SK-N-SH (cell line): ENCODE data around the gene PRIM1.

Experiments
- NFIC ChIP-seq: IDR thresholded peaks from 2 replicates; pipeline ENCODE4 v1.4.0; 2012; ENCODE audit warnings: borderline replicate concordance
- NRF1 ChIP-seq: IDR thresholded peaks from 2 replicates; pipeline ENCODE4 v1.6.1; 2012; ENCODE audit warnings: low read depth, mild to moderate bottlenecking, low read length
- POLR2AphosphoS5 ChIP-seq: IDR thresholded peaks from 2 replicates; pipeline ENCODE4 v1.6.1; 2012; ENCODE audit warnings: low read depth, low read length
- RCOR1 ChIP-seq: fragments of 150-350 bp; IDR thresholded peaks from 2 replicates; pipeline ENCODE4 v1.6.1; 2017; ENCODE audit warnings: antibody characterized with exemption, low read length
- SMC3 ChIP-seq: IDR thresholded peaks from 2 replicates; pipeline ENCODE4 v1.6.1; 2012; ENCODE audit warnings: low read depth, low read length, improper control_type of control experiment
- TF ChIP-seq, protein P1 (sequence below): fragments of 200-600 bp; sonication (generic); IDR thresholded peaks from 2 replicates; pipeline ENCODE4 v1.6.1; 2017; ENCODE audit warnings: antibody characterized with exemption, mild to moderate bottlenecking, moderate library complexity
- TF ChIP-seq, protein P2 (sequence below): IDR thresholded peaks from 2 replicates; pipeline ENCODE4 v1.6.1; 2012; ENCODE audit warnings: mild to moderate bottlenecking, low read depth, low read length, moderate library complexity

DNA sequence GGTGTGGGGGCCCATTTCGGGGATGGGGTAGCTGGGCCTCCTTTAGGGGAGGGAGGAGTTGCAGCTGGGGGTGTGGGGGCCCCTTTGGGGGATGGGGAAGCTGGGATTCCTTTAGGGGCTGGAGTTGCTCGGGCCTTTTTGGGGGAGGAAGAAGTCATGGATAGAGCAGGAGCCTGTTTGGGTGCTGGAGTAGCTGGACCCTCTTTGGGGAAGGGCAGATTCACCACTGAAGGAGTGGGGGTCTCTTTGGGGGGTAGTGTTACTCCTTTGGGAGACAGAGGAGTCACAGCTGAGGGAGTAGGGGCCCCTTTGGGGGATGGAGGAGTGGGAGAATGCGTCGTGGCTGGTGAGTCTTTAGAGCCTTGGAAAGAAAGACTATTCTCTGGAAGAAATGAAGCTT is 33.5 kb downstream of the PRIM1 start:
- TF ChIP-seq NRF1 (no peak), POLR2AphosphoS5 (no peak), SMC3 (no peak), RCOR1 (no peak), NFIC (no peak)
- TF ChIP-seq, protein P1, sequence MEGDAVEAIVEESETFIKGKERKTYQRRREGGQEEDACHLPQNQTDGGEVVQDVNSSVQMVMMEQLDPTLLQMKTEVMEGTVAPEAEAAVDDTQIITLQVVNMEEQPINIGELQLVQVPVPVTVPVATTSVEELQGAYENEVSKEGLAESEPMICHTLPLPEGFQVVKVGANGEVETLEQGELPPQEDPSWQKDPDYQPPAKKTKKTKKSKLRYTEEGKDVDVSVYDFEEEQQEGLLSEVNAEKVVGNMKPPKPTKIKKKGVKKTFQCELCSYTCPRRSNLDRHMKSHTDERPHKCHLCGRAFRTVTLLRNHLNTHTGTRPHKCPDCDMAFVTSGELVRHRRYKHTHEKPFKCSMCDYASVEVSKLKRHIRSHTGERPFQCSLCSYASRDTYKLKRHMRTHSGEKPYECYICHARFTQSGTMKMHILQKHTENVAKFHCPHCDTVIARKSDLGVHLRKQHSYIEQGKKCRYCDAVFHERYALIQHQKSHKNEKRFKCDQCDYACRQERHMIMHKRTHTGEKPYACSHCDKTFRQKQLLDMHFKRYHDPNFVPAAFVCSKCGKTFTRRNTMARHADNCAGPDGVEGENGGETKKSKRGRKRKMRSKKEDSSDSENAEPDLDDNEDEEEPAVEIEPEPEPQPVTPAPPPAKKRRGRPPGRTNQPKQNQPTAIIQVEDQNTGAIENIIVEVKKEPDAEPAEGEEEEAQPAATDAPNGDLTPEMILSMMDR = no peak
- TF ChIP-seq, protein P2, sequence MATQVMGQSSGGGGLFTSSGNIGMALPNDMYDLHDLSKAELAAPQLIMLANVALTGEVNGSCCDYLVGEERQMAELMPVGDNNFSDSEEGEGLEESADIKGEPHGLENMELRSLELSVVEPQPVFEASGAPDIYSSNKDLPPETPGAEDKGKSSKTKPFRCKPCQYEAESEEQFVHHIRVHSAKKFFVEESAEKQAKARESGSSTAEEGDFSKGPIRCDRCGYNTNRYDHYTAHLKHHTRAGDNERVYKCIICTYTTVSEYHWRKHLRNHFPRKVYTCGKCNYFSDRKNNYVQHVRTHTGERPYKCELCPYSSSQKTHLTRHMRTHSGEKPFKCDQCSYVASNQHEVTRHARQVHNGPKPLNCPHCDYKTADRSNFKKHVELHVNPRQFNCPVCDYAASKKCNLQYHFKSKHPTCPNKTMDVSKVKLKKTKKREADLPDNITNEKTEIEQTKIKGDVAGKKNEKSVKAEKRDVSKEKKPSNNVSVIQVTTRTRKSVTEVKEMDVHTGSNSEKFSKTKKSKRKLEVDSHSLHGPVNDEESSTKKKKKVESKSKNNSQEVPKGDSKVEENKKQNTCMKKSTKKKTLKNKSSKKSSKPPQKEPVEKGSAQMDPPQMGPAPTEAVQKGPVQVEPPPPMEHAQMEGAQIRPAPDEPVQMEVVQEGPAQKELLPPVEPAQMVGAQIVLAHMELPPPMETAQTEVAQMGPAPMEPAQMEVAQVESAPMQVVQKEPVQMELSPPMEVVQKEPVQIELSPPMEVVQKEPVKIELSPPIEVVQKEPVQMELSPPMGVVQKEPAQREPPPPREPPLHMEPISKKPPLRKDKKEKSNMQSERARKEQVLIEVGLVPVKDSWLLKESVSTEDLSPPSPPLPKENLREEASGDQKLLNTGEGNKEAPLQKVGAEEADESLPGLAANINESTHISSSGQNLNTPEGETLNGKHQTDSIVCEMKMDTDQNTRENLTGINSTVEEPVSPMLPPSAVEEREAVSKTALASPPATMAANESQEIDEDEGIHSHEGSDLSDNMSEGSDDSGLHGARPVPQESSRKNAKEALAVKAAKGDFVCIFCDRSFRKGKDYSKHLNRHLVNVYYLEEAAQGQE = no peak
